Globus pallidus (tissue), 1 donor: ENCODE measurements around the gene GHRHR.

Source experiments
- DNase-seq: peaks from one replicate; pipeline ENCODE4 v3.0.0-alpha.2; 2015; ENCODE audit warnings: low spot score

The GHRHR gene

GRCh38 chr7:30985756-30986155 lies 22.0 kb downstream of the GHRHR start:
- no peak for DNase-seq

GRCh38 chr7:30986331-30986730 lies 22.6 kb downstream of the GHRHR start:
- DNase-seq, result no peak

GRCh38 chr7:30986738-30987137 lies 23.0 kb downstream of the GHRHR start:
- no peak for DNase-seq

GRCh38 chr7:30987178-30987577 lies 23.4 kb downstream of the GHRHR start:
- no peak for DNase-seq

- no peak for DNase-seq
These were observed 24.2 kb downstream of the GHRHR start for GRCh38 chr7:30987936-30988335.

- peak; percentile 33 for DNase-seq
These were observed 24.7 kb downstream of the GHRHR start for GRCh38 chr7:30988351-30989005.

GRCh38 chr7:30989008-30989823 lies 25.5 kb downstream of the GHRHR start:
- no peak for DNase-seq

GRCh38 chr7:30989824-30990672 lies 26.3 kb downstream of the GHRHR start:
- DNase-seq, result no peak

GRCh38 chr7:30990673-30991170 lies 27.0 kb downstream of the GHRHR start:
- DNase-seq, result no peak

GRCh38 chr7:30992414-30992813 lies 28.7 kb downstream of the GHRHR start:
- DNase-seq, result no peak

- no peak for DNase-seq
These were observed 30.7 kb downstream of the GHRHR start for GRCh38 chr7:30994206-30995100.

- no peak for DNase-seq
These were observed 31.8 kb downstream of the GHRHR start for GRCh38 chr7:30995536-30995935.

GRCh38 chr7:30996256-30996655 lies 32.5 kb downstream of the GHRHR start:
- no peak for DNase-seq

GRCh38 chr7:30996883-30997282 lies 33.1 kb downstream of the GHRHR start:
- DNase-seq, result no peak

- no peak for DNase-seq
These were observed 33.6 kb downstream of the GHRHR start for GRCh38 chr7:30997316-30997715.

- no peak for DNase-seq
These were observed 34.4 kb downstream of the GHRHR start for GRCh38 chr7:30998180-30998579.

- DNase-seq, result no peak
These were observed 36.5 kb downstream of the GHRHR start for GRCh38 chr7:31000161-31000693.

- no peak for DNase-seq
These were observed 37.0 kb downstream of the GHRHR start for GRCh38 chr7:31000779-31001178.

GRCh38 chr7:31002256-31002655 lies 38.5 kb downstream of the GHRHR start:
- DNase-seq, result no peak

- no peak for DNase-seq
These were observed 39.3 kb downstream of the GHRHR start for GRCh38 chr7:31003097-31003496.

- DNase-seq, result no peak
These were observed 40.0 kb downstream of the GHRHR start for GRCh38 chr7:31003721-31004120.
